ENCODE data around the gene RAB6D. TPM values are rescaled to one million over a fixed set of nuclear protein-coding genes. Genes with fewer than 3 reads are reported as not detected.
"Not testable (repeated sequence)": the region's sequence is repeated elsewhere in the genome, so short reads cannot be mapped to it uniquely, and the experiment has no call there.

RAB6D gene
- not detected for total RNA-seq

GRCh38 chr2:131363703-131364186 is at the start of gene RAB6D:
Gene RAB6D (minus strand): TSS chr2:131364168. CDS start chr2:131363720, 448 bp downstream.
- DNase-seq = not testable (repeated sequence)

GRCh38 chr2:131413148-131413747 is 49.3 kb upstream of the RAB6D start:
- DNase-seq = peak; percentile 6

GRCh38 chr2:131410173-131410572 is 46.2 kb upstream of the RAB6D start:
- DNase-seq = no peak

DNA sequence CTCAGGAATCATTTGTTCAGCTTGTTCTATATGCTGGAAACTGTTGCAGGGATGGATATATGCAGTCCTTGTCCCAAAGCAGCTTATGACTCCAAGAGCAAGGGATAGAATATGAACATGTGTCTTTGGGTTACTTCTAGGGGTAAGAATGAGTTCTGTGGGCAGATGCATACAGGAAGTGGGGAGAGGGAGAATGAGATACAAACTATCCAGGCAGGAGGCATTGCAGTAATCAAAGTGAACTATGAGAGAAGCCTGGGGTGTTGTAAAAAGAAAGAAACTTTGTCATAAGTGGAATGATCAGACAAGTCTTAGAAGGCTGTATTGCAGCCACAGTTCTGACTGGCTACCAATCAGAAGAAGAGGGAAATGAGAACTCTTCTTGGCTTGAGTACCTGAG is 44.8 kb upstream of the RAB6D start:
- DNase-seq = no peak

- DNase-seq = no peak
Observed at GRCh38 chr2:131408207-131408606, 44.2 kb upstream of the RAB6D start.

GRCh38 chr2:131404753-131405152 is 40.8 kb upstream of the RAB6D start:
- DNase-seq = no peak

DNA sequence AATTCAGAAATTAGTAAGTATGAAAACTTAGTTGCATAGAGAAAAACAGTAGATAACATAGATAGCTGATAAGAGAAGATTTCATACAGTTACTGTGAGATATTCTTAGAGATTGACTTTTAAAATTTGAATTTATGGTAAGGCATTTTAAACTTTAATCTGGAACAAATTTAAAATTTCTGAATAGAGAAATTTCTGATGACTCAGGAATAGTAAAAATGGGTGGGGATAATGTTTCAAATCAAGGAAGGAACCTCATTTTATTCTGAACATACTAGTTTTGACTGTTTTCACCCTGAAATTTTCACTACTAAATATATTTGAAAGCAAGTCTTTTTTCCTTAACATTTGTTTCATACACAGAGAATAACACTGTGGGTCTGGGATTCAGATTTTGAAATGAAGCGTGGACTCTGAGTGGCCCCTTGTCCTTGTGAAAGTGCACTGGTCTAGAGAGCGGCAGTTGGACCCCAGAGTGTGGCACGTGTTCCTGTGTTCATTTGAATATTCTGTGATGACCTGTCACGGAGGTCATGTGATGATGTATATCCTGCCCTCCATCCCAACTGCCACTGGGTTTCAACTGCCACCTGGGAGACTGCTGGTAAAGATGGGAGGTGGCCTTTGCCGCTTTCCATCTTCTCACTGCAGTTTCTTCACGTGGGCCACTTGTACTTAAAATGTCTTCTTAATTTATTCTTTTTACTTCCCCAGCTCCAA is 38.5 kb upstream of the RAB6D start:
- no peak for DNase-seq

- DNase-seq = no peak
Observed at GRCh38 chr2:131400849-131401248, 36.9 kb upstream of the RAB6D start.

DNA sequence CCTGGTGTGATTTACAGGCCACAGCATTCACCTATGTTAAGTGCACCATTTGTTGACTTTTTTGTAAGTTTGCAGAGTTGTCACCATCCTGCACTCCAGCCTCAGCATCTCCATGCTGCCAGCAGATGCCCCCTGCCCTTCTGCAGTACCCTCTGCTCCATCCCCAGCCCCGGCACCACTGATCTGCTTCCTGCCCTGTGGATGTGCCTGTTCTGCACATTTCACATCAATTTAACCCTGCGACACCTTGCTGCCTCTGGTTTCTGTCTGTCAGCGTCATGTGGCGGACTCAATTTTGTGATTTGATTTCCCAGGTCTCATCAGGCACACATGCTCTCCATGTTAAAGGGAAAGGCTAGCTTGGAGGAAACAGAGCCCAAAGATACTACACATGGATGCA is 36.5 kb upstream of the RAB6D start:
- not testable (repeated sequence) for DNase-seq

GRCh38 chr2:131396209-131396608 is 32.2 kb upstream of the RAB6D start:
- not testable (repeated sequence) for DNase-seq

- DNase-seq = not testable (repeated sequence)
Observed at GRCh38 chr2:131395024-131395645, 31.2 kb upstream of the RAB6D start.

- no peak for DNase-seq
Observed at GRCh38 chr2:131394147-131394931, 30.4 kb upstream of the RAB6D start.

DNA sequence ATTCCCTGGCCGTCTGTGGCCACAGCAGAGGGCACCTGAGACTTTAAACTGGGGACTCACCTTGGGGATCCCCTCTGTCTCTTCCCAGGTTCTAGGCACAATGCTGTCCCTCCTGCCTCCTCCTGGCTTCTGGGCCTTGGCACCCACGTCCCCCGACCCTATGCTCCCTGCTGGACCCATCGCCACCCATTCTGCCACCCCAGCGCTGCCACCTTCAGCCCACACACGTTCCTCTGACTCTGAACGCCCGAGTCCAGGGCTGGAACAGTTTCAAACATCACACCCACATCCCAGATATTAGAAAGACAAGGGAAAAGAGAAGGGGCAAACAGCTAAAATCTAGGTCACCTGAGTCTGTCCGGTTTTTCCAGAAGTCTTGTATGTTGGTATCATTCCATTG is 28.0 kb upstream of the RAB6D start:
- not testable (repeated sequence) for DNase-seq

GRCh38 chr2:131391471-131391870 is 27.5 kb upstream of the RAB6D start:
- not testable (repeated sequence) for DNase-seq

DNA sequence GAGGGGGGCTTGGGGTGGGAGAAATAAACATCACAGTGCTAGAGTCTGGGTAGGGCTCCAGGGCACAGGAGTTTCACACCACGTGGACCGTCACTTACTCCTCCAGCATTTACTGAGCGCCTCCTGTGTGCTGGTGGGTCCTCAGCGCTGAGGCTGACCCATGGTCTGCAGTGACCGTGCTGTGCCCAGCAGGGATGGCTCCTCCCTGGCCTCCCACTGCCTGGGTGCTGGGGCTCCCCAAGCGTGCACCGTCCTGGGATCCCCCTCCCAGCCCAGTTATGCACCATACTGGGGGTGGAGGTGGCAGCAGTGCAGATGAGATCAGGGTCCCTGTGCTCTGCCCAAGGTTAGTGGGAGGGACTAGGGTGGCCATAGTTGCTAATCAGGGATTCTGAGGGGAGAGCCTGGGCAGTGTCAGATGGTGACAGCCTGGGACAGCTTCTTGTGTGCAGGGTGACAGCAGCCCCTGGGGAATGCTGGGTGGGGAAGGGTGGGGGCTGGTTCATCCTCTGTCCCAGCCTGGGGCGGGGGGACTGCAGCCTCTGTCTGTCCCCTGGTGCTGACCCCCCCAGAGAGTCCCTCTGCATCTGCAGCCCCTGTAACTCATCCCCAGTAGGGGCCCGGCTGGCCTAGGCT is 26.6 kb upstream of the RAB6D start:
- DNase-seq = not testable (repeated sequence)

DNA sequence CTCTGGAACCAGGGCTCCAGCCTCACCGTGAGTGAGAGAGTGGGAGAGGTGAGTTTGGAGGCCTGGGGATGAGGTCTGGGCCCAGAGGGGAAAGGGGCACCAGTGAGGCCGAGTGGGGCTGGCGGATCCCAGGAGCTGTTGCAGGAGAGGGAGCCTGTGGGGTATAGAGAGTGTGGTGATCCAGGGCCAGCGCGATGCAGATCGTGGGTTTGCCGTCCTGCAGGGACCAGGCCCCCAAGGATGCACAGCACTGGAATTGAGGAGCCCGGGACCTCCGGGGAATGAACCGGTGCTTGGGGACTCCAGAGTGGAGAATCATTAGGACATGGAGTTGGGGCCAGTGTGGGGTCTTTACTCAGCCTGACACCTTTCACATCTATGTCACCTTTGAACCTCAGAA is 25.7 kb upstream of the RAB6D start:
- no peak for DNase-seq

GRCh38 chr2:131388834-131389233 is 24.9 kb upstream of the RAB6D start:
- DNase-seq = not testable (repeated sequence)

DNA sequence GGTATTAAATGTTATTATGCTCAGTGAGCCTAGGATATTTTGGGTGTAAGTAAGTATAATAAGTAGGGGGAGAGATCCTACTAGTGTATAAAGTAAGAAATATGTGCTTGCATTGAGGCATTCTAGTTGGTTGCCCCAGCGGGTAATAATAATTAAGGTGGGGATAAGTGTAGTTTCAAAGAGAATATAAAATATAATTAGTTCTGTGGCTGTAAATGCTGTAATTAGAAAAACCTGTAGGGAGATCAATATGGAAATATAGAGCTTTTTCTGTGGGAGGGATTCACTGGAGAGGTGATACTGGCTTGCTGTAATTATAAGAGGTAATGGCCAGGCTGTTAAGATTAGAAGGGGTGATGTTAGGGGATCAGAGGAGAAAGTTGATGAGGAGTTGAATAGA is 9.1 kb upstream of the RAB6D start:
- not testable (repeated sequence) for DNase-seq

DNA sequence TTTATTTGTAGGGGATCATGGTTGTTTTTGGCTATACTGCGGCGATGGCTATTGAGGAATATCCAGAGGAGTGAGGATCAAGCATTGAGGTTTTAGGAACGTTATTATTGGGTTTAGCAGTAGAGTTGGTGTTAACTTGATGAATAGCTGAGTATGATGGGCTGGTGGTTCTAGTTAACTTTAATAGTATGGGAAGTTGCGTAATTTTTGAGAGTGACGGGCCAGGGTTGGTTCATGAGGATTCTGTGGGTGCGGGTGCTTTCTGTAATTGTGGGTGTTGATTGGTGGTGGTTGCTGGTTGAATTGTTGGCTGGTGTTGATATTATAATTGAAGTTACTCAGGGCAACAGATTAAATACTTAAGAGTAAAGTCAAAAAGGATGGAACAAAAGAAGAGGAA is 6.0 kb upstream of the RAB6D start:
- no peak for DNase-seq

DNA sequence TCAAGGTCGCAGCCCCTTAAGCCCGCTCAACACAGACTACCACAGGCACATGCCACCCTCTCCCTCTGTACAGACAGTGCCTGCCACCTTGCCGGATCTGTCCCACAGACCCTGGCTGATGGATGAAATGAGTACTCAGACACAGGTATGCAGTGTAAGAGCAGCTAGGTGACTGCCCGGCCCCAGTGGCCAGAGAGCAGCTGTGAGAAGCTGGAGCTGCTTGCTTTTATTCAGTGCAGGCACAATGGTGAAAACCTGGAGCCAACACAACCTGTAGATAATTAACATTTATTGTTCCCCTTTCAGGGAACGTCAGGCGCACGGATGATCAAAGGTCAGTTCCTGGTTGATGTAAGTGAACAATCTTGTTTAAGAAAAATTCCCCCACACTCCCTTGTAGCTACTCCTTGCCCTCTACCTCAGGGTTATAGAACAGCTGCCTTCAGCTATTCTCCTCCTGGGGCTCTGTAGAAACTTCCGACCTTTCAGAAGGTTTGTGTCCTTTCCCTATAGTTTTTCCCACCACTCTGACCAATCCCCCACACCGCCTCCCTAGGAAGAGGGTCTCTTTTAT is 4.6 kb upstream of the RAB6D start:
- not testable (repeated sequence) for DNase-seq

GRCh38 chr2:131367352-131367751 is 3.4 kb upstream of the RAB6D start:
- no peak for DNase-seq

- DNase-seq = no peak
Observed at GRCh38 chr2:131366643-131367042, 2.7 kb upstream of the RAB6D start.
